Thyroid gland (tissue), 4 donors: ENCODE measurements around the gene ACKR4. TPM values are rescaled to one million over a fixed set of nuclear protein-coding genes. Genes with fewer than 3 reads are reported as not detected.

Experiments used
- DNase-seq, 2 donors: peaks; one replicate each; pipeline ENCODE4 v3.0.0-alpha.2; 2019
- H3K27ac ChIP-seq, 3 donors: fragments of 200-600 bp; sonication (generic); 1 replicate in 2 of 3; 2 replicates in 1 of 3; pipeline ENCODE4 v1.5.1; 2016 to 2019; ENCODE audit warnings: mild to moderate bottlenecking in 1 of 3, moderate library complexity in 1 of 3
- H3K27me3 ChIP-seq: fragments of 200-600 bp; sonication (generic); one replicate; pipeline ENCODE4 v1.5.1; 2019
- H3K36me3 ChIP-seq, 2 donors: fragments of 200-600 bp; sonication (generic); one replicate each; pipeline ENCODE4 v1.5.1; 2016 to 2019
- H3K4me1 ChIP-seq, 2 donors: fragments of 200-600 bp; sonication (generic); one replicate each; pipeline ENCODE4 v1.5.1; 2017 to 2019
- H3K4me3 ChIP-seq, 3 donors: fragments of 200-600 bp; sonication (generic); replicated peaks in 1 of 3; 1 replicate in 2 of 3; 2 replicates in 1 of 3; pipeline ENCODE4 v1.5.1; 2016; ENCODE audit warnings: mild to moderate bottlenecking in 1 of 3
- H3K9me3 ChIP-seq: fragments of 200-600 bp; sonication (generic); one replicate; pipeline ENCODE4 v1.5.1; 2017
- POLR2A ChIP-seq, 2 donors: fragments of 450-650 bp; IDR thresholded peaks; one replicate each; pipeline ENCODE4 v1.6.1; 2017; ENCODE audit warnings: antibody characterized with exemption in 2 of 2, mild to moderate bottlenecking in 2 of 2, moderate library complexity in 1 of 2
- WGBS, 2 donors: methylation state at CpG; one replicate each; pipeline ENCODE4 v1.1.5; 2017; 5-methylcytosine and 5-hydroxymethylcytosine counted together
- intact Hi-C: fragments of 100-400 bp; cut with DNase I; formaldehyde crosslinking; loops from one replicate; pipeline ENCODE4 v1.15.1; 2023
- total RNA-seq, 4 donors: library from RNA; depleted of rRNA; stranded (reverse); fragments of >200 nt; gene quantifications; one replicate each; pipeline ENCODE4 v1.2.3, GENCODE V29; 2016
- TF ChIP-seq, protein P1 (sequence below), 6 experiments: fragments of 200-600 bp in 3 of 6; fragments of 450-650 bp in 3 of 6; sonication (generic) in 3 of 6; IDR thresholded peaks; one replicate each; pipeline ENCODE4 v1.5.1; 2016 to 2019; ENCODE audit warnings: antibody characterized with exemption in 6 of 6, mild to moderate bottlenecking in 2 of 6, inconsistent platforms in 1 of 6, moderate library complexity in 1 of 6

The ACKR4 gene
- 1 to 10 TPM in 3 of 4 donors, not detected in 1; 1.8 to 4.6 (median 2.1) TPM for total RNA-seq

DNA sequence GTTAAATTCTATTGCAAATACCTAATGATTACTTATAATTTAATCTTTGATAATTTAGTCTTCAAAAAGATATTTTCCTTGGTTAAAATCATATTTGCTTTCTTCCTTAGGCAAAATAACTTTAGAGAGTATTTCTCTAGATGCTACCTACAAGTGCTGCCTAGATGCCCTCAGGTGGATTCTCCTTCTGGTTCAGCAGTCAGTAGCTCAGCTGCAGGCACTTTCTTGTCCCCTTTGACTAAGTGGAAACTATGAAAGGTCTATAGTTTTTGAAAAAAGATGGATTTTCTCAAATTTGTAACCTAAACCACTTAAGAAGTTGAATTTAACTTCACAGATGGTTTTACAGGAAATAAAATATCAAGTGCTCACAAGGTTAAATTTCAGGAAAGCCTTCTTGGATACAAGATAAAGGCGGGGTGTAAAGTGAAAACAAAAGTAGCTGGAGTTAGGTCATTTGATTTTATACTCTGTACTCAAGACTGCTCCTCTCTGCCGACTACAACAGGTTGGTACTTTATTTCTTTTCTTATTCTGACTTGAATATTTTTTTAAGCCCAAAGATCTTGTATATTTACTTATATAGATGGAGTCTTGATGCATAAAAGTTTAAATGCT is at the start of gene ACKR4:
Gene ACKR4, plus strand, starts transcription at position 455 of the 618 bp plus-strand sequence. CDS start 3,128 bp downstream, outside the sequence.
- Histone ChIP-seq H3K4me1 (no peaks in the 10 kb centered on the region), H3K27ac (no peak within 1 kb of the TSS), H3K9me3 (no peaks in the 10 kb centered on the region), H3K36me3 (peaks cover 0 to 2% of the 10 kb centered on the region in 2 donors), H3K27me3 (no peaks in the 10 kb centered on the region), H3K4me3 (no peak within 1 kb of the TSS)
- WGBS, 2 donors: 40 to 64% methylated on average over 2 of the region's 2 CpGs
- no peak for DNase-seq
- no peak for TF ChIP-seq POLR2A (IDR thresholded peaks at IDR 0.05)
- TF ChIP-seq, protein P1, sequence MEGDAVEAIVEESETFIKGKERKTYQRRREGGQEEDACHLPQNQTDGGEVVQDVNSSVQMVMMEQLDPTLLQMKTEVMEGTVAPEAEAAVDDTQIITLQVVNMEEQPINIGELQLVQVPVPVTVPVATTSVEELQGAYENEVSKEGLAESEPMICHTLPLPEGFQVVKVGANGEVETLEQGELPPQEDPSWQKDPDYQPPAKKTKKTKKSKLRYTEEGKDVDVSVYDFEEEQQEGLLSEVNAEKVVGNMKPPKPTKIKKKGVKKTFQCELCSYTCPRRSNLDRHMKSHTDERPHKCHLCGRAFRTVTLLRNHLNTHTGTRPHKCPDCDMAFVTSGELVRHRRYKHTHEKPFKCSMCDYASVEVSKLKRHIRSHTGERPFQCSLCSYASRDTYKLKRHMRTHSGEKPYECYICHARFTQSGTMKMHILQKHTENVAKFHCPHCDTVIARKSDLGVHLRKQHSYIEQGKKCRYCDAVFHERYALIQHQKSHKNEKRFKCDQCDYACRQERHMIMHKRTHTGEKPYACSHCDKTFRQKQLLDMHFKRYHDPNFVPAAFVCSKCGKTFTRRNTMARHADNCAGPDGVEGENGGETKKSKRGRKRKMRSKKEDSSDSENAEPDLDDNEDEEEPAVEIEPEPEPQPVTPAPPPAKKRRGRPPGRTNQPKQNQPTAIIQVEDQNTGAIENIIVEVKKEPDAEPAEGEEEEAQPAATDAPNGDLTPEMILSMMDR (IDR thresholded peaks at IDR 0.05): no peak
- intact Hi-C loops: no loop called here

DNA sequence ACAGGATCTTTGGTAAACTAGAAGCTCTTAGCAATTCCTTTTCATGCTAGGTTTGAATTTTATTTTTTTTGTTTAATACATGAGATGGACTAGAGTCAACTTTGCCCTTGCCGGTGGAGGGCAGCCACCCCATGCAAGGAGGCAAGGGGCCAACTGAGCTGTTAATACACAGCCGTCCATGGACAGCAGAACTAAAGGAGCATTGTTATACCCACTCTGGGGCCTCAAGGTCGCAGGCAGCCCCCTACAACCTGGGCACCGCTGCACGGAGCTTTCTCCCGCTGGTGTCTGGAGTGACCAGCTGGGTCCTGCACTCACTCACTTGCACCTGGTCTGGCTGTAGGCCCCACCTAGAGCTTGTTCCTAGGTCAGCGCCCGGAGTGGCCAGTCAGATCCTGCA is 47.9 kb upstream of the ACKR4 start:
- Histone ChIP-seq H3K4me1 (peaks cover 7 to 13% of the 10 kb centered on the region in 2 donors), H3K27ac (peak overlapping the region in 1 of 3 donors; percentile 3), H3K9me3 (no peaks in the 10 kb centered on the region), H3K27me3 (no peaks in the 10 kb centered on the region), H3K36me3 (no peaks in the 10 kb centered on the region), H3K4me3 (no peak overlapping the region)
- 52 to 66% methylated on average over 8 of the region's 8 CpGs for WGBS, 2 donors
- DNase-seq: peak; percentile 39 to 52
- TF ChIP-seq POLR2A (IDR thresholded peaks at IDR 0.05): no peak
- TF ChIP-seq, protein P1 (IDR thresholded peaks at IDR 0.05): no peak
- intact Hi-C loops: no loop called here

DNA sequence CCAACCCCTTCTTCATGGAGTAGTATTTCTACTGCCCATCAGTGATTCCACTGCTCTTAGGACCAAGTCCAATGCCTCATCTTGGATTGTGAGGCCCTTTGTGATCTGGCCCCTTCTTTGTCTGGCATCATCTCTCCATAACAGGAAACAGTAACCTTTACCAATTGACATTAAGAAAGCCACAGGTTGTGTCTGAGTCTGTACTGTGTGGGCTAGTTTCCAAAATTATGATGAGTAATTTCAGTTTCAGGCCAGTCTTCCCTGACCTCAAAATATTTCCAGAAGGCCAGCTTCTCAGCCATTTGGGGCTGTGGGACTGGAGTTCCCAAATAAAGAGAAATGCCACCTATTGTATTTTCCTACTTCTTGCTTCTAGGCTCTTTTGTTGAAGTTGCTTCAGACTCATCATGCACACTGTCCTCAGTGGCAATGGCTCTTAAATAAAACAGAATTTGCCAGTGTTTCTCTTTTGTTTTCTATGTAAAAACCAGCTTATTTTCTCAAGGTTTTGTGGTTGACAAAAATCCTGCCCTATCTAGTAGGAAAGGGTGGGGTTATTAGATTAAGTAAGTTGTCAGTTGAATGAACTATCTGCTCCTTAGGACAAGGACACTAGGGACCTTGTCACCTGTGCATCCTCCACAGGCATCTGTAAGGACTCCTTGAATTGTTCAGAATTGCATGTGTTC is 47.0 kb upstream of the ACKR4 start:
- DNase-seq: no peak
- Histone ChIP-seq H3K27me3 (no peaks in the 10 kb centered on the region), H3K36me3 (no peaks in the 10 kb centered on the region), H3K27ac (no peak overlapping the region), H3K4me3 (no peak overlapping the region), H3K4me1 (peaks cover 12 to 15% of the 10 kb centered on the region in 2 donors), H3K9me3 (no peaks in the 10 kb centered on the region)
- intact Hi-C loops: no loop called here
- TF ChIP-seq POLR2A (IDR thresholded peaks at IDR 0.05): no peak
- TF ChIP-seq, protein P1 (IDR thresholded peaks at IDR 0.05): no peak

DNA sequence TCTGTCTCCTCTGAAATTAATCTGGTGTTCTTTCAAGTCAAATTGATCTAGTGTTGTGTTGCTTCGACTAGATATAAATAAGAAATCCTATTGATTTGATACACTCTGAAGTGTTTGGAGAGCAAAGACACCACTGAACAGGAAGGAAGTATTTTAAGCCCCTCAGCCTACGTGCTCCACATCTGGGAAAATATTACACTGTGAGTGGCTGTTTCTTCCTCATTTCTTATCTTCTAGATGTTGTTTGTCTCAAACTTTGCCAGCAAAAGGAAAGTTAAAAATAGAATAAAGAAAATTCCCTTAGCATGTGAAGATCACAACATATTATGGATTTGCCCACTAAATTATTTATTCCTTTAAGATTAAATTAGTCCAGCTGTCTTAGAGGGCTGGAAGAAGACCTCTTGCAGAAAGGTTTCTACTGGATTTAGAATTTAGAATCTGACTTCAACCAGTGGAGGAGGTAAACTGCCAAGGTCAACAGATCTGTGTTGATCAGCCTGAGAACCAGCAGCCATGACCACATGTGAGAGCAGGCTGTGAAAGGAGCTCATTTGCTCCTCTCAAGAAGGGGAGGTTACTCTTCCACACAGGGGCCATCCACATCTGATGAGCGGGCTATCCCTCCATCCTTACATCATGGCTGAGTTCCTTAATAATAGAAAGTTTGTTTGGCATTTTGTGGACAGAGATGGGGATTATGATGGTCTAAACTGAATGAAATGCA is 46.3 kb upstream of the ACKR4 start:
- no peak overlapping the region for H3K4me3 ChIP-seq

More for the DNA sequence above, 46.3 kb upstream of the ACKR4 start:
- Histone ChIP-seq H3K36me3 (no peaks in the 10 kb centered on the region), H3K27me3 (no peaks in the 10 kb centered on the region), H3K4me1 (peaks cover 12 to 15% of the 10 kb centered on the region in 2 donors), H3K9me3 (no peaks in the 10 kb centered on the region), H3K27ac (no peak overlapping the region)
- DNase-seq: no peak
- intact Hi-C loops: no loop called here
- TF ChIP-seq, protein P1 (IDR thresholded peaks at IDR 0.05): no peak
- no peak for TF ChIP-seq POLR2A (IDR thresholded peaks at IDR 0.05)
- WGBS, 2 donors: 81 to 86% methylated on average over 3 of the region's 3 CpGs
